Pancreas (tissue), 10 donors: ENCODE measurements around the gene CLDN2. TPM values are rescaled to one million over a fixed set of nuclear protein-coding genes. Genes with fewer than 3 reads are reported as not detected.

Experiments used
- ATAC-seq, 4 donors: fragments of 200-7000 bp; cut with Tn5 transposase; one replicate each; pipeline versions ENCODE4 v1.8.0 to v1.9.1; 2020; ENCODE audit warnings: mild to moderate bottlenecking in 4 of 4, moderate library complexity in 4 of 4
- DNase-seq, 6 donors: peaks; one replicate each; pipeline ENCODE4 v3.0.0-alpha.2; 2020
- FAIRE-seq: peaks from 2 replicates; lab custom pipeline; 2012; peaks lifted over from hg19 to GRCh38; lab: Jason Lieb, UNC
- H3K27ac ChIP-seq, 4 donors: fragments of 200-600 bp; sonication (generic); 1 replicate in 3 of 4; 2 replicates in 1 of 4; pipeline versions ENCODE4 v1.5.0 to v1.8.0; 2020
- H3K27me3 ChIP-seq, 4 donors: fragments of 200-600 bp; one replicate each; pipeline ENCODE4 v1.8.0; 2021
- H3K36me3 ChIP-seq, 3 donors: fragments of 200-600 bp; sonication (generic) in 1 of 3; one replicate each; pipeline versions ENCODE4 v1.5.0 to v1.8.0; 2020 to 2021
- H3K4me1 ChIP-seq, 3 donors: fragments of 200-600 bp; one replicate each; pipeline ENCODE4 v1.8.0; 2021
- H3K4me3 ChIP-seq, 4 donors: fragments of 200-600 bp; sonication (generic) in 2 of 4; one replicate each; pipeline versions ENCODE4 v1.5.0 to v1.8.0; 2020 to 2021
- H3K9me3 ChIP-seq, 4 donors: fragments of 200-600 bp; one replicate each; pipeline ENCODE4 v1.8.0; 2021
- CTCF ChIP-seq, 4 donors: fragments of 200-600 bp; sonication (generic) in 3 of 4; IDR thresholded peaks; one replicate each; pipeline versions ENCODE4 v1.5.0 to v1.8.0; 2021; ENCODE audit warnings: antibody characterized with exemption in 4 of 4
- WGBS, 2 donors: extraction: QIAGEN DNeasy Blood & Tissue Kit; methylation state at CpG; one replicate each; pipeline ENCODE4 v1.1.7; 2013; 5-methylcytosine and 5-hydroxymethylcytosine counted together
- intact Hi-C, 3 donors: fragments of 100-400 bp; cut with DNase I; formaldehyde crosslinking; loops; one replicate each; pipeline versions ENCODE4 v1.11.1 to v1.14.2; 2022
- polyA plus RNA-seq, 2 donors: library from polyadenylated mRNA; stranded (reverse); fragments of 200-250 nt; gene quantifications; one replicate each; pipeline ENCODE4 v1.2.3, GENCODE V29; 2013
- total RNA-seq, 6 donors: library from RNA; stranded (reverse); fragmentation: NEBNext Ultra II Directional in 4 of 6; extraction: Animal tissue kit (Norgen Biotek cat#: 25700) in 4 of 6; gene quantifications; one replicate each; pipeline versions ENCODE4 v1.2.1 to v1.2.4, GENCODE V29; 2021 to 2023
- donor health status: healthy with polysubstance abuse.
- donor health status: DM: no; HTN: no; CAD: no; lungs with moderate emphysema.
- donor health status: DM: no; HTN: no; CAD: no.
- donor health status: control.
- donor health status: control.
- donor health status: Bipolar disorder and iron deficiency.
- donor health status: DM: yes; HTN: yes; CAD: no.
- donor health status: DM: no; HTN: no; CAD: no.
- donor health status: DM: no; HTN: no; CAD: no.
- donor health status: DM: yes; HTN: yes; CAD: no.

Gene CLDN2
- total and polyA plus RNA-seq, 8 donors = 1.4 to 29.3 (median 3.9) TPM

- no peaks in the 10 kb centered on the region for H3K9me3 ChIP-seq
- no peak overlapping the region for H3K27ac ChIP-seq
- WGBS, 2 donors = 53 to 55% methylated on average over 6 of the region's 6 CpGs
- no peak for TF ChIP-seq CTCF (IDR thresholded peaks at IDR 0.05)
- ATAC-seq = peak in 2 of 4 donors; percentile 46 to 55
- intact Hi-C loops = no loop called here
- H3K36me3 ChIP-seq = no peaks in the 10 kb centered on the region
- H3K27me3 ChIP-seq = no peaks in the 10 kb centered on the region
- no peak for FAIRE-seq
- DNase-seq = no peak
- H3K4me3 ChIP-seq = no peak overlapping the region
- no peaks in the 10 kb centered on the region for H3K4me1 ChIP-seq
These were observed 13.8 kb upstream of the CLDN2 start for GRCh38 chrX:106906361-106906760.

GRCh38 chrX:106912864-106913263 lies 7.3 kb upstream of the CLDN2 start:
- Histone ChIP-seq H3K27me3 (peaks cover 0 to 8% (median 1%) of the 10 kb centered on the region in 4 donors), H3K36me3 (no peaks in the 10 kb centered on the region), H3K9me3 (no peaks in the 10 kb centered on the region), H3K27ac (no peak overlapping the region), H3K4me3 (no peak overlapping the region), H3K4me1 (peaks cover 0 to under 1% (median 0%) of the 10 kb centered on the region in 3 donors)
- intact Hi-C loops = no loop called here
- no peak for FAIRE-seq
- WGBS, 2 donors = 57 to 66% methylated on average over 2 of the region's 2 CpGs
- TF ChIP-seq CTCF (IDR thresholded peaks at IDR 0.05) = no peak
- peak in 2 of 4 donors; percentile 35 to 54 for ATAC-seq
- DNase-seq = no peak

GRCh38 chrX:106917830-106918500 lies 2.2 kb upstream of the CLDN2 start:
- peak in 3 of 6 donors; percentile 13 to 50 (median 46) for DNase-seq
- ATAC-seq = peak; percentile 55 to 89 (median 86)
- Histone ChIP-seq H3K36me3 (no peaks in the 10 kb centered on the region), H3K4me1 (peaks cover 0 to 7% (median 0%) of the 10 kb centered on the region in 3 donors), H3K9me3 (no peaks in the 10 kb centered on the region), H3K4me3 (no peak overlapping the region), H3K27ac (no peak overlapping the region), H3K27me3 (peaks cover 0 to 8% (median 1%) of the 10 kb centered on the region in 4 donors)
- intact Hi-C loops = no loop called here
- FAIRE-seq = no peak
- TF ChIP-seq CTCF (IDR thresholded peaks at IDR 0.05) = no peak
- 38 to 44% methylated on average over 6 of the region's 6 CpGs for WGBS, 2 donors

GRCh38 chrX:106921637-106922036 lies 1.4 kb downstream of the CLDN2 start:
- FAIRE-seq = no peak
- Histone ChIP-seq H3K27me3 (no peaks in the 10 kb centered on the region), H3K9me3 (no peaks in the 10 kb centered on the region), H3K36me3 (no peaks in the 10 kb centered on the region), H3K27ac (no peak overlapping the region), H3K4me3 (no peak overlapping the region), H3K4me1 (peaks cover 0 to 7% (median 0%) of the 10 kb centered on the region in 3 donors)
- no peak for TF ChIP-seq CTCF (IDR thresholded peaks at IDR 0.05)
- DNase-seq = no peak
- intact Hi-C loops = no loop called here
- 40% methylated on average over 2 of the region's 2 CpGs for WGBS, 2 donors
- peak in 2 of 4 donors; percentile 55 to 56 for ATAC-seq

- Histone ChIP-seq H3K36me3 (no peaks in the 10 kb centered on the region), H3K27ac (peak overlapping the region; percentile 24 to 69 (median 56)), H3K4me3 (no peak overlapping the region), H3K4me1 (peaks cover 0 to 14% (median 7%) of the 10 kb centered on the region in 3 donors), H3K27me3 (no peaks in the 10 kb centered on the region), H3K9me3 (no peaks in the 10 kb centered on the region)
- ATAC-seq (peak in 1 of 4 donors; percentile 5), FAIRE-seq (no peak), DNase-seq (no peak)
- intact Hi-C loops = no loop called here
- WGBS, 2 donors = 75 to 79% methylated on average over 3 of the region's 3 CpGs
- no peak for TF ChIP-seq CTCF (IDR thresholded peaks at IDR 0.05)
These were observed 6.8 kb downstream of the CLDN2 start for GRCh38 chrX:106927023-106927422.
